IMR-90 (cell line): Measurements from ENCODE around the gene INPP5B. TPM values are rescaled to one million over a fixed set of nuclear protein-coding genes. Genes with fewer than 3 reads are reported as not detected.

ENCODE experiments used
- ATAC-seq: fragments of 200-7000 bp; cut with Tn5 transposase; 2 replicates; pipeline ENCODE4 v1.9.1; 2020; ENCODE audit warnings: low read depth, mild to moderate bottlenecking, moderate library complexity
- BruUV-seq: library from RNA; stranded (reverse); fragments of 400-500 nt; replicated peaks from 2 replicates; lab custom pipeline; 2021; lab: Mats Ljungman, UMichigan
- CTCF ChIA-PET: fragments of 300-600 bp; formaldehyde crosslinking; extraction: SDS; loops from one replicate; lab custom pipeline; 2021; ENCODE audit warnings: antibody characterized with exemption; lab: Yijun Ruan, JAX
- POLR2A ChIA-PET: fragments of 300-600 bp; sonication (Branson Sonifier 250); formaldehyde crosslinking; loops from one replicate; lab custom pipeline; 2022; ENCODE audit warnings: antibody characterized with exemption; ENCODE audit not compliant: unreplicated experiment; lab: Charles Lee
- DNase-seq: peaks from one replicate; pipeline ENCODE4 v3.0.0; 2013
- H2AFZ ChIP-seq: replicated peaks from 2 replicates; pipeline ENCODE3; 2013; ENCODE audit warnings: low read length, mild to moderate bottlenecking; ENCODE audit not compliant: poor library complexity
- H2AK5ac ChIP-seq: 2 replicates; pipeline ENCODE4 v1.6.1; 2013; ENCODE audit warnings: low read depth, low read length, inconsistent platforms
- H2AK9ac ChIP-seq: replicated peaks from 2 replicates; pipeline ENCODE3; 2013; ENCODE audit warnings: mild to moderate bottlenecking, low read depth, low read length, moderate library complexity; ENCODE audit not compliant: poor library complexity
- H2BK120ac ChIP-seq: 2 replicates; pipeline ENCODE4 v1.6.1; 2013; ENCODE audit warnings: low read depth, low read length, inconsistent platforms
- H2BK15ac ChIP-seq: 3 replicates; pipeline ENCODE4 v1.6.1; 2013; ENCODE audit warnings: low read depth, low read length, inconsistent platforms
- H2BK20ac ChIP-seq: 2 replicates; pipeline ENCODE4 v1.6.1; 2013; ENCODE audit warnings: low read depth, mild to moderate bottlenecking, inconsistent platforms, low read length, moderate library complexity
- H2BK5ac ChIP-seq: 2 replicates; pipeline ENCODE4 v1.6.1; 2013; ENCODE audit warnings: mild to moderate bottlenecking, low read depth, low read length, inconsistent platforms; ENCODE audit not compliant: poor library complexity, severe bottlenecking
- H3K14ac ChIP-seq: replicated peaks from 2 replicates; pipeline ENCODE4 v1.6.1; 2013; ENCODE audit warnings: low read depth, low read length, inconsistent platforms
- H3K18ac ChIP-seq: 2 replicates; pipeline ENCODE4 v1.6.1; 2013; ENCODE audit warnings: low read depth, low read length, control low read depth
- H3K23ac ChIP-seq: 2 replicates; pipeline ENCODE4 v1.6.1; 2013; ENCODE audit warnings: low read depth, low read length, inconsistent platforms
- H3K27ac ChIP-seq: 2 replicates; pipeline ENCODE4 v1.5.1; 2013; ENCODE audit warnings: mild to moderate bottlenecking, control low read depth, low read length; ENCODE audit not compliant: insufficient read depth
- H3K27me3 ChIP-seq: 2 replicates; pipeline ENCODE4 v1.6.1; 2013; ENCODE audit warnings: low read length; ENCODE audit not compliant: control insufficient read depth, insufficient read depth
- H3K36me3 ChIP-seq: 2 replicates; pipeline ENCODE4 v1.6.1; 2013; ENCODE audit warnings: low read length, mixed read lengths; ENCODE audit not compliant: control insufficient read depth, insufficient read depth
- H3K4ac ChIP-seq: 2 replicates; pipeline ENCODE4 v1.6.1; 2013; ENCODE audit warnings: low read depth, low read length, inconsistent platforms
- H3K4me1 ChIP-seq: 2 replicates; pipeline ENCODE4 v1.6.1; 2013; ENCODE audit warnings: low read length, mixed read lengths; ENCODE audit not compliant: control insufficient read depth, insufficient read depth
- H3K4me2 ChIP-seq: 2 replicates; pipeline ENCODE4 v1.6.1; 2013; ENCODE audit warnings: low read depth, mild to moderate bottlenecking, control low read depth, low read length, moderate library complexity
- H3K4me3 ChIP-seq: 2 replicates; pipeline ENCODE4 v1.5.1; 2013; ENCODE audit warnings: low read depth, mild to moderate bottlenecking, control low read depth, low read length, moderate library complexity; ENCODE audit not compliant: insufficient read depth
- H3K56ac ChIP-seq: 2 replicates; pipeline ENCODE4 v1.6.1; 2013; ENCODE audit warnings: low read length, inconsistent platforms; ENCODE audit not compliant: insufficient read depth; ENCODE audit errors: extremely low read depth
- H3K79me1 ChIP-seq, 2 experiments: 2 replicates each; pipeline ENCODE4 v1.6.1; 2013; ENCODE audit warnings: low read length in 2 of 2, inconsistent platforms in 1 of 2, low read depth in 1 of 2
- H3K9ac ChIP-seq: 2 replicates; pipeline ENCODE4 v1.6.1; 2013; ENCODE audit warnings: low read depth, low read length, control low read depth
- H3K9me1 ChIP-seq: 2 replicates; pipeline ENCODE4 v1.6.1; 2013; ENCODE audit warnings: low read length, inconsistent platforms; ENCODE audit not compliant: insufficient read depth
- H3K9me3 ChIP-seq: 2 replicates; pipeline ENCODE4 v1.6.1; 2013; ENCODE audit warnings: low read length; ENCODE audit not compliant: control insufficient read depth, insufficient read depth
- H4K20me1 ChIP-seq: 2 replicates; pipeline ENCODE4 v1.6.1; 2013; ENCODE audit warnings: low read length, inconsistent platforms; ENCODE audit not compliant: insufficient read depth
- H4K5ac ChIP-seq: 2 replicates; pipeline ENCODE4 v1.6.1; 2013; ENCODE audit warnings: mild to moderate bottlenecking, low read depth, low read length, control low read depth
- H4K8ac ChIP-seq, 2 experiments: 2 replicates each; pipeline ENCODE4 v1.6.1; 2013; ENCODE audit warnings: low read depth in 2 of 2, low read length in 2 of 2, control low read depth in 1 of 2, inconsistent platforms in 1 of 2
- H4K91ac ChIP-seq: 2 replicates; pipeline ENCODE4 v1.6.1; 2013; ENCODE audit warnings: low read depth, low read length, inconsistent platforms; ENCODE audit not compliant: insufficient read depth
- CEBPB ChIP-seq: IDR thresholded peaks from 2 replicates; pipeline ENCODE4 v1.6.1; 2012; ENCODE audit warnings: low read depth, low read length, improper control_type of control experiment
- MAFK ChIP-seq: IDR thresholded peaks from 2 replicates; pipeline ENCODE4 v1.6.1; 2012; ENCODE audit warnings: low read depth, low read length, improper control_type of control experiment
- POLR2A ChIP-seq: IDR thresholded peaks from 2 replicates; pipeline ENCODE4 v1.6.1; 2012; ENCODE audit warnings: mild to moderate bottlenecking, low read depth, low read length
- WGBS, 2 experiments: methylation state at CpG; one replicate each; pipeline versions ENCODE4 v1.1.5 to v1.1.7; 2013; ENCODE audit warnings: missing lambda C conversion rate in 2 of 2; ENCODE audit not compliant: insufficient read length in 1 of 2; ENCODE audit errors: extremely low coverage in 2 of 2; 5-methylcytosine and 5-hydroxymethylcytosine counted together
- dilution Hi-C: fragments of 300-500 bp; cut with HindIII; formaldehyde crosslinking; loops from one replicate; pipeline ENCODE4 v1.14.3; 2018; ENCODE audit warnings: low sequenced_read_pairs; ENCODE audit not compliant: unreplicated experiment
- in situ Hi-C: fragments of 300-500 bp; cut with MboI; formaldehyde crosslinking; loops from 3 replicates; pipeline ENCODE4 v1.14.3; 2019; ENCODE audit warnings: low sequenced_read_pairs, inconsistent platforms, mixed read lengths
- intact Hi-C: fragments of 100-400 bp; cut with micrococcal nuclease; formaldehyde crosslinking; loops from 2 replicates; pipeline ENCODE4 v1.10.0; 2022
- polyA plus RNA-seq, 3 experiments: library from polyadenylated mRNA; depleted of rRNA; stranded (reverse); fragments of >200 nt; gene quantifications; 2 replicates each; pipeline ENCODE4 v1.2.3, GENCODE V29; 2012; ENCODE audit warnings: low replicate concordance in 1 of 3
- total RNA-seq: library from RNA; depleted of rRNA; stranded (reverse); fragments of >200 nt; gene quantifications from 2 replicates; pipeline ENCODE4 v1.2.3, GENCODE V29; 2012
- TF ChIP-seq, protein P1 (sequence below): conservative IDR thresholded peaks from 2 replicates; pipeline ENCODE4 v1.5.1; 2012; ENCODE audit warnings: mild to moderate bottlenecking, low read depth, low read length, improper control_type of control experiment

The INPP5B gene
- total and polyA plus RNA-seq, 2 of the 4 experiments (the other 2 are of a cell fraction) = 9.4 to 20.4 TPM

DNA sequence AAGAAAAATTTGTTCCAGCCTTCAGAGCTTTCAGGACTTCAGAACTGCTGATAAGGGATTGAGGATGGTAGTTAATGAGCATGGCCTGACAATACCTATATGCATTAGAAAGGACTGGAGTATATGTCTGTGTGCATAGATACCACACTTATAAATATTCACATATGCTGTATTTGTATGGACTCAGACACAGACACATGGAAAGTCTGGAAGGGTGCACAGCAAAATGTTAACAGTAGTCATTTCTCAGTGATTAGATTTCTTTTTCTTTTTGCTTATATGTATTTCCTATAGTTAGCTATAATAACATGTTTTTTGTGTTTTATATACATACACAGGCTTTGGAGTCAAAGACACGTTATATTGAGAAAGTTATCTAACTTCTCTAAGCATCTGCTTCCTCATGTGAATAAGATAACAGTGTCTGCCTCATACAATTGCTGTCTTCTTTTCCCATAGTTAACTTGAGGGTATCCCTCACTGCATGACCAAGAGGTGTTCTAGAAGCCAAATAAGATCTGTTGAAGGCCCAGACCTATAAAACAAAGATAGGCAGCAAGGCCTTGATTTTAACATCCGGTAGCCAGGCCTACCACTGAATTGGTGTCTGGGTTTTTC lies 31.3 kb downstream of the INPP5B start:
- Histone ChIP-seq H3K4ac (no peak overlapping the region), H3K14ac (no peak overlapping the region), H3K79me1 (peaks cover 32 to 42% of the 10 kb centered on the region in 2 experiments), H2BK5ac (no peak overlapping the region), H2BK20ac (no peak overlapping the region), H3K27ac (no peak overlapping the region), H4K20me1 (peaks cover 21% of the 10 kb centered on the region; the same call in 1 of the 2 replicates), H3K9me1 (peaks cover 5% of the 10 kb centered on the region), H3K9ac (no peak overlapping the region), H4K5ac (no peak overlapping the region), H3K4me2 (no peak overlapping the region), H3K18ac (no peak overlapping the region), H4K91ac (no peak overlapping the region), H2AFZ (no peak overlapping the region), H2BK120ac (no peak overlapping the region), H2AK9ac (no peak overlapping the region), H2AK5ac (no peak overlapping the region), H3K23ac (no peak overlapping the region), H3K4me3 (no peak overlapping the region), H2BK15ac (no peak overlapping the region), H3K9me3 (peaks cover 5% of the 10 kb centered on the region; the same call in 1 of the 2 replicates), H3K56ac (no peak overlapping the region), H3K4me1 (no peaks in the 10 kb centered on the region), H4K8ac (no peak overlapping the region), H3K36me3 (peaks cover 12% of the 10 kb centered on the region), H3K27me3 (no peaks in the 10 kb centered on the region)
- intact Hi-C loops = no loop called here
- in situ Hi-C loops = no loop called here
- DNase-seq = no peak
- ATAC-seq = no peak
- no CpG with 5 or more reads among the region's 2 CpGs for WGBS, 2 experiments
- CTCF ChIA-PET = no interaction called here
- TF ChIP-seq POLR2A (no peak), CEBPB (no peak), MAFK (no peak)
- TF ChIP-seq, protein P1, sequence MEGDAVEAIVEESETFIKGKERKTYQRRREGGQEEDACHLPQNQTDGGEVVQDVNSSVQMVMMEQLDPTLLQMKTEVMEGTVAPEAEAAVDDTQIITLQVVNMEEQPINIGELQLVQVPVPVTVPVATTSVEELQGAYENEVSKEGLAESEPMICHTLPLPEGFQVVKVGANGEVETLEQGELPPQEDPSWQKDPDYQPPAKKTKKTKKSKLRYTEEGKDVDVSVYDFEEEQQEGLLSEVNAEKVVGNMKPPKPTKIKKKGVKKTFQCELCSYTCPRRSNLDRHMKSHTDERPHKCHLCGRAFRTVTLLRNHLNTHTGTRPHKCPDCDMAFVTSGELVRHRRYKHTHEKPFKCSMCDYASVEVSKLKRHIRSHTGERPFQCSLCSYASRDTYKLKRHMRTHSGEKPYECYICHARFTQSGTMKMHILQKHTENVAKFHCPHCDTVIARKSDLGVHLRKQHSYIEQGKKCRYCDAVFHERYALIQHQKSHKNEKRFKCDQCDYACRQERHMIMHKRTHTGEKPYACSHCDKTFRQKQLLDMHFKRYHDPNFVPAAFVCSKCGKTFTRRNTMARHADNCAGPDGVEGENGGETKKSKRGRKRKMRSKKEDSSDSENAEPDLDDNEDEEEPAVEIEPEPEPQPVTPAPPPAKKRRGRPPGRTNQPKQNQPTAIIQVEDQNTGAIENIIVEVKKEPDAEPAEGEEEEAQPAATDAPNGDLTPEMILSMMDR = no peak
- POLR2A ChIA-PET = no interaction called here
- BruUV-seq = no TSS peak
- dilution Hi-C loops = no loop called here
